ENCODE data around the gene LKAAEAR1.

Gene LKAAEAR1

DNA sequence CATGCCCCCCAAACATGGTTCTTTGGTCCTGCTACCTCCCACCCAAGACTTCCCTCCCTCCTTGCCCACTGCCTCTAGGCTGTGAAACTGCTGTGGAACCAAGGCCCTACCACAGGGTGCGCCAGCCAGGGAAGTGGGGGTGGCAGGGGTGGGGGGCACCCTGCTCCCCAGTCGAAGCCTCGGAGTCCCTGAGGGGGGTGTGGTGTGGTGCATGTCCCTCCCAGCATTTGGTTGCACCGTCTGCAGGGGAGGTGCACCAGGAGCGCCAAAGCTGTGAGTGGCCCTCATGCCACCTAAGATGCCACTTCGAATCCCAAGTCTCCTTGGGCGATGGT, 6.7 kb downstream of the LKAAEAR1 start:
- no peak for DNase-seq

DNA sequence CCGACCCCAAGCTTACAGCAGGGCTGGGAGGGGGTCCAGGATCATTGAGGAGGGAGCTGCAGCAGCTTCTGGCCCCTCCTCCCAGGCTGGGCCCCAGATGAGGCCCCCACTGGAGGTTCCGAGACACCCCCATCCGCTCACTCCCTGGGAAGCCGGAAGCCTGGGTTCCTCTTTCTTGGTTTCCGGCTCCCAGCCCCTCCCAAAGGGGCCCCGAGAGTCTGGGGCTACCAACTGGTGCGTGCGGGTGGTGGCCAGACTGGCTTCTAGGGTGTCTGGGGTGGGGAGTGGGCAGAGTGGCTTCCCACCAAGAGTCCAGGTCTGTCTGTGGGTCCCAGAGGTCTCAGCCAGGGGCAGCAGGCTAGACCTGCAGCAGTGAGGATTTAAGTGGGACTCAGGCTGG, 7.1 kb downstream of the LKAAEAR1 start:
- DNase-seq: no peak

DNA sequence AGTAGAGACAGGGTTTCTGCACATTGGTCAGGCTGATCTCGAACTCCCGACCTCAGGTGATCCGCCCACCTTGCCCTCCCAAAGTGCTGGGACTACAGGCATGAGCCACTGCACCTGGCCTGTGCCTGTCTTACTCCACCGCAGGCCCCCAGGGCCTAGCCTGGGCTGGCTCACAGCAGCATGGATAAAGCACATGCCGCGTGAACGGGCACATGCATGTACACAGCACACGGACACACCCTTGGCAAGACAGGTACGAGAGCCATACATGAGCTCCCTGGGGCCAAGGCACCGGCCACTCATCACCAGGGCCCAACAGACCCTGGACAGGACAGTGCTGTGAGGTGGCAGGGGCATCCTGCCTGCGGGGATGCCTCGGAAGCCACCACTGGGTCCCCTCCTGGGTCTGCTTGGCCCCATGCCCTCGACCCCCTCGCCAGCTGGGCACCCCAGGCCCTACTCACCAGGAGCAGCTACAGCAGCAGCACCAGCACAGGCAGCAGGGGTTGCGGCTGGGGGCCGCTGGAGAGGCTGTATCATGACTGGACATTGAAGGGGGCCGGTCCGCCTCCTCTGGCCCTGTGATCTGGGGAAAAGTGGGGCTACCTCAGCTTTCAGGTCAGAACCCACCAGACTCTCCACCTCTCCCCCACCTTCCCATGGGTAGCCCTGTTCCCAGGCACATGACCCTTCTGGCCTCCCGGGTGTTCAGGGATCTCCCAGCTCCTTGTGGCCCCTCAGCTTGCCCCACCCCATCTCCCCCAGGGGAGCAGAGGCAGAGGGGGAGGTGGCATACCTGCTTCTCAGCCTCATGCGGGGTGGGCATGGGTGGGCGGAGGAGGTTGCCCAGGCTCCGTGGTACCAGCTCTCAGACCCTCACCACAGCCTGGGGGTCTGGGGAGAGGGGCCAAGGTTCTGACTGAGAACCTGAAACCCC, 7.9 kb downstream of the LKAAEAR1 start:
- DNase-seq: no peak

DNA sequence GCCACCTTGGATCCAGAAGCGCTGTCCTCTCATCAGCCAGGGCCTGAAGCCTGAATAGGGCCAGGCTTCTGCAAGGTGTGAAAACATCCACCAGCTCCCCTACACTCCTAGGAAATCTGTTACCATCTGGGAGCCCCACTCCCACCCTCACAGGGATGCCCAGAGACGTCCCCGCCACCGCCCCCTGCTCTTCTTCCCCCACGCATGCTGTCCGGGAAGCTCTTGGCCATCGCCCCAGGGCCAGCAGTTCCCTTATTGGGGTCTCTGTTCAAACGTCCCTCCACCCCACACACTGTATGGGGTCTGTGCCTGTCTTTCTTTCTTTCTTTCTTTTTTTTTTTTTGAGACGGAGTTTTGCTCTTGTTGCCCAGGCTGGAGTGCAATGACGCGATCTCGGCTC, 8.6 kb downstream of the LKAAEAR1 start:
- DNase-seq: no peak

DNA sequence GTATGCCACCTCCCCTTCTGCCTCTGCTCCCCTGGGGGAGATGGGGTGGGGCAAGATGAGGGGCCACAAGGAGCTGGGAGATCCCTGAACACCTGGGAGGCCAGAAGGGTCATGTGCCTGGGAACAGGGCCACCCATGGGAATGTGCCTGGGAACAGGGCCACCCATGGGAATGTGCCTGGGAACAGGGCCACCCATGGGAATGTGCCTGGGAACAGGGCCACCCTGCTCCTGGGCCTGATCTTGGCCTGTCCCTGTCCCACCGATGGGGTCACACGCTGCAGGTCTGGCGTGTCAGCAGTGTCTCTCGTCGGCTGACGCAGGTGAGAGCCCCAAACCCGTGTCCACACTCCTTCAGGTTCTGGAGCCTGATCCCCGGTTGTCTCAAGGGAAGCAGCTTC, 9.2 kb downstream of the LKAAEAR1 start:
- no peak for DNase-seq

DNA sequence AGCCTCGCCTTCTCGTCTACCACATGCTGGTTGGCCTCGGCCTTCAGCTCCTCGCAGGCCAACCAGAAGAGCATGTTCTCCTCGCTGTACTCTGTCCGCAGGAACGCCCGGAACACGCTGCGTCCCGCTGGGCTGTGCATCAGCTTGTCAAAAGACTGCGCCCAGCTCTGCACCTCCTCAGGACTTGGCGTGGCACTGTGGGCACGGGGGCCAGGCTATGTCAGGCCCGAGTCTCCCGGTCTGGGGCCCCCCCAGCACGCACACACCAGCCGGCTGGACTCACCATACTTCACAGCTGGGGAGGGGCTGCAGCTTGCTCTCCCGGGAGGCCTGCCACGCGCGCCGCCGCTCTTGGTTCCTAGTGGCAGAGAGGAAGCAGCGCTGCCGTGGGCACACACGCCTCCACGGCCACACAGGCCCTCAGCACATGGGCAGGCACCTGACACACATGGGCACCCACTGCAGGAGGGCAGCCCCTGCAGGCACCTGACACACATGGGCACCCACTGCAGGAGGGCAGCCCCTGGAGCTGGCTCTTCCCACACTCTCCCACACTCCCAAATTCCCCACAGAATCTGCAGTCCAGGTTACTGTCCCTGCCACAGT, 9.9 kb downstream of the LKAAEAR1 start:
- DNase-seq: no peak

DNA sequence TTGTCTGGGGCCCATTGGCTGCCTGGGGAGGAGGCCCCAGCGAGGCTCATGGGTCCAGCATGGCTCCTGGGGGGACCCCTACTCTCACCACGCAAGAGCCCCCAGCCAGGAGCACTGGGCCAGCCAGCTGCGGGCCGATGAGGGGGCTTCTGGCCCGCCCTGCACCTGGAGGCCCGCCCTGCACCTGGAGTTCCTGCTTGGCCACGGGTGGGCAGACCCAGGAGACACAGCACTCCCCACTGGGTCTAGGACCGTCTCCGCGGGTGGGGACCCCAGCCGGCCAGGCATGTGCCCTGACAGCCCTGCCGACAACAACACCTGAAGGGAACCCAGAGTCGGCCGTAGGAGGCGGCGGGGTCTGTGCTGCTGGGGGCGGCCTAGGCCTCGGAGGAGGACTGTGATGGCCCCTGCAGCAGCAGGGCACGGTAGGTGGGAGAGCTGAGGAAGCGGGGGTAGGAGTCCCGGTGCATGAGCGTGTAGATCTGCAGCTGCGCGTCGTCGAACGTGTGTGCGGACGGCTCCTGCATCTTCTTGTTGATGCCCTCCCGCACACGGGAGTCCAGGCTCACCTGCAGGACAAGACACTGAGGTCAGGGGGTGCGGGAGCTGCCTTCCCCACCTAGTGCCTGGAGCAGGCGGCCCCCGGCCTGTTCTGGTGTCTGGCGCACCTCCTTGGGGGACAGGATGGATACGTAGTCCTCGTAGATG, 10.6 kb downstream of the LKAAEAR1 start:
- DNase-seq: no peak

DNA sequence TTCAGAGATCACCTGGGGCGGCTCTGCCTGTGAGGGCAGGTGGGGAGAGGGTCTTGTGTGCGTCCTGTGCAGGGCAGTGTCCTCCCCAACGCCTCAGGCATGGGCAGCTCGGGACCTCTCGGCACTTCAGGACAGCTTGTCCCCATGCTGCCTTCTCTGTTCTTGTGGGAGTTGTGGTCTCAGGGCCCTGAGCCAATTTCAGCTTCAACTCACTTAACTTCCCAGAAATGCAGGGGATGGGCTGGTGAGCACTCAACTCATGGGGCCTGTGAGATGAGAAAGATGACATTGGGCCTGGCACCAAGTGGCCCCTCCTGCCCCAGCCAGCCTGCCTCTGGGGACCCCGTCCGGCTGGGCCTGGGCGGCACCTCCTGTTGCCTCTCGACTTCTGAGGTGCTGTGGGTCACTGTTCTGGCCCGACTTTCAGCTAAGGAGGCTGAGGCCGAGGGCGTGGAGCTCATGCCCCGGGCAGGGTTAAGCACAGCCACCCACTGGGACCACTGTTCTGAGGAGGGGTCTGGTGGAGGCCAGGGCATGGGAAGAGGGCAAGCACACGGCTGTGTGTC, 11.6 kb downstream of the LKAAEAR1 start:
- no peak for DNase-seq

DNA sequence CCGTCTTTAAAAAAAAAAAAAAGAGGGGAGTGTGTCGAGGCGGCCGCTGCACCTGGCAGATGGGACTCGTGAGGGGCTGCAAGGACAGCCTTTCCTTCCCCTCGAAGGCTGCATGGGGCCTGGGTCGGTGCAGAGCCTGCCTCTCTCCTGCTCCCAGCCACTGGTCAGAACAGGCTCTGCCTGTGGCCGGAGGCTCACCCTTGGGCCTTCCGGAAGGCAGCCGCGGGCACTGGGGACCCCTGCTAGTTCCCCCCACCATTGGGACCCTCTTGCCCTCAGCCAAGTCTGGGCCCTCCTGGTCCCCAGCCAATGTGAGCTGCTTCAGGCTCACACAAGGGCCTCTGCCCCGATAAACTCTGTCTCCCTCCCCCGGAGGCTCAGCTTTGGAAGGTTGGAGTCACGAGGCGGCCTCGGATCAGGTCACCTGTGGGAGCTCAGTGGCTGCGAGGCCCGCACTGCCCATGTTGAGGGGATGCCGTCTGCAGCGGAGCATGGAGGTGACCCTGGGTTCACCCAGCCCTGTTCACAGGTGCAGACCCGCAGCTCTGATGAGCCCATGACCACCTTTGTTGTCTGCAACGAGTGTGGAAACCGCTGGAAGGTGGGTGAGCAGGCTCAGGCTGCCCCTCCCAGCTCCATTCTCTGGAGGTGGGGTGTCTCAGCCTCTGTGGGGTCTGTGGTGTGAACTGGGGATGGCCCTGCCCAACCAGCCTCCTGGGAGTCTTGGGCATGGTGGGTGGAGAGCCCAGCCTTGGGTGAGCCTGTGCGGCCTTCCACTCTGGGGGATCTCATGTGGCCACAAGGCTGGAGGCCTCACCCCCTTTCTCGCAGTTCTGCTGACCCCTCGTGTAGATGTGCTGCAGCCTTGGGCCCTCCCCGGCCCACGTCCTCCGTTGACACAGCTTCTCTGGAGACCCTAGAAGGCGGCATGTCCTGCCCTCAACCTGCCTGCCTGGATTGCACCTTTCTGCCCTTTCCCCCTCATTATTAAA, 12.6 kb downstream of the LKAAEAR1 start:
- no peak for DNase-seq

DNA sequence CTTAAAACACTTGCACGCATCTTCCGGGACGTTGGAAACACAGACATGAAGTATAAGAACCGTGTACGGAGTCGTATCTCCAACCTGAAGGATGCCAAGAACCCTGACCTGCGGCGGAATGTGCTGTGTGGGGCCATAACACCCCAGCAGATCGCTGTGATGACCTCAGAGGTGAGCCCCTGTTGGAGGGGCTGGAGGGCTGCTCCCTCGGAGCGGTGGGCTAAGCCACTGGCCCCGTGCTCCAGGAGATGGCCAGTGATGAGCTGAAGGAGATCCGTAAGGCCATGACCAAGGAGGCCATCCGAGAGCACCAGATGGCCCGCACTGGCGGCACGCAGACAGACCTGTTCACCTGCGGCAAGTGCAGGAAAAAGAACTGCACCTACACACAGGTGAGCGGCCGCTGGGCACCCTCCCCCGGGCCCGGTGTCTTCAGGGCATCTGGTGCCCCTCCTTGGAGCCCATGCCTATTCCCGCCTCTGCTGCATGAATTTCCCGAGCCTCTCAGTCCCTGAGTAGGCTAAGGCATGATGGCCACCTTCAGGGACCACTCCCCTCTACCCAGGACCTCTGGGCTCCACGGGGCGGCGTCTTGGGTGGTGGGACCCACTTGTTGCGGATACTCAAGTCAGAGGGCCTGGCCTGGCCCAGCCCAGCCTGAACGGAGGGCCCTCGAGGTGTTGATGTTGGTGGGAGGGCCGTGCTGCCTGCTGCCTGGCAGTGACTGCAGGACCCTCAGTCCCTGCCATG, 13.8 kb downstream of the LKAAEAR1 start:
- DNase-seq: no peak

DNA sequence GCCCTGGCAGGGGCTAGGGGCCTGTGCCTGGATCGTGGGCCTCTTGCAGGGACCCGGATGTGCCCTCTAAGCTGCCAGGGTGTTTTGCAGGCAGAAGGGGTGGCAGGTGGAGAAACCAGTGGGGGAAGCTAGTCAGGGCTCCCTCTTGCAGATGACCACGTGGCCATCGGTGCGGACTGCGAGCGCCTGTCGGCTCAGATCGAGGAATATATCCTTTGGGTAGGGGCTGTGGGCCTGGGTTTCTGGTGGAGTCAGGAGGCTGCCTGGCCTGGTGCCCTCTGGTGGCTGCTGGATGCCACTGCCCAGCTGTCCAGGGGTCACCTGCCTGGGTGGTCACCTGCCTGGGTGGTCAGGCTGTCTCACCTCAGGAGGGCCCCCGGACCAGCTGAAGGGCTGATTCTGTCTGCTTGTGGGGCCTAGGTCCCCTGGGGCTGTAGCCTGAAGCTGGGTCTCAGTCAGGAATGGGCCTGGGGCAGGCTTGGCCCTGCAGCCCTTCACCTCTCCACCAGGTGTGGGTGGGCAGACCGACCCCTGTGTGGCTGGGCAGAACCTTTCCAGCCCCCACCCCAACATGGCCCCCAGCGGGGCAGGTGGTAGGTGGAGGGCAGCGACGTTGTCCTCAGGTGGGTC, 14.5 kb downstream of the LKAAEAR1 start:
- no peak for DNase-seq

DNA sequence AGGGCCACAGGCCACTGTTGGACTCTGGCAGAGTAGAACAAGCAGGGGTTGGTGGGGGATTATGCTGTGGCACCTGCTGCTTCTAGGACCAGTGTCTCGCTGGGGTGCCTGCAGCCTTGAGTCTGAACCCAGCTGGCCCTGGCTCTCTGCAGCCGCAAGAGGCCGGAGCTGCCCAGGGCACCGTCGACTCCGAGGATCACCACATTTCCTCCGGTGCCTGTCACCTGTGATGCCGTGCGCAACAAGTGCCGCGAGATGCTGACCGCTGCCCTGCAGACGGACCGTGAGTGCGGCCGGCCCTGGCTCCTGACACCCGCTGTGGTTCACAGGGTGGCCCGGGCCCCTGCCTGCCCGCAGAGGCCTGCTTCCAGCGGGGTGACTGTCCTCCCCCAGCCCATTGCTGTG, 15.0 kb downstream of the LKAAEAR1 start:
- DNase-seq: no peak

DNA sequence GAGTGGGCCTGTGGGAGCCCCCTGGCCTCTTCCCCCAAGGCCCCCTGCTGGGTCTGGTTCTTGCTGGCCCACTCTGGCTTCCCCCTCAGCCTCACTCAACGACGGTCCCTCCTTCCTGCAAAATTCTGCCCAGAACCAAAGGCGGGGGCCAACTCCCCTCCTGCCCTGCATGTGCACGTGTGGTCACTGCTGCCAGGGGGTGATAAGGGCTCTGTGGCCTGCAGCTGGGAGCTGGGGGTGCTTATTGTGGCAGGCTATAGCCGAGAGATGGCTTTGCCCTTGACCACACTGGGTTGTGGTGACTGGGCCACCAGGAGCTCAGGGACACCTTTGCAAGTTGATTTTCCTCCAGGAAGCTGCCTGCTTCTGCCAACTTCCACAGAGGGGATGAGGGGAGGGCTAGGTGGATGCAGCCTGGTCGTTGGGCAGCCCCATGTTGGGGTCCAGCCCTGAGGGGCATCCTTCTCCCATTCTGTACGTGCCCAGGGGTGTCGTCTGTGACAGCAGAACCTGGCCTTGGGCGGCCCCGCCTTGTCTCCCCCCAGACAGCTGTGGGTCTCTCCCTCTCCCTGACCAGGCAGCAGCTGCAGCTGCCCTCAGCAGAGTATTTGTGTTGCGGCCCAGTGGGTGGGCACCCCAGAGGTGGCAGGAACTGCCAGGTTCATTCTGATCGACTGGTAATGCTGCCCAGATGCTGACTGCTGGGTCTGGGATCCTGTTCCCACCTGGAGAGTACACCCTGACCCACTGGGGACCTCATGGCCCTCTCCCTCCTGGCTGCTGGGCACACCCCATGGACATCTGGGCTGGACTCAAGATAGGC, 15.6 kb downstream of the LKAAEAR1 start:
- no peak for DNase-seq

DNA sequence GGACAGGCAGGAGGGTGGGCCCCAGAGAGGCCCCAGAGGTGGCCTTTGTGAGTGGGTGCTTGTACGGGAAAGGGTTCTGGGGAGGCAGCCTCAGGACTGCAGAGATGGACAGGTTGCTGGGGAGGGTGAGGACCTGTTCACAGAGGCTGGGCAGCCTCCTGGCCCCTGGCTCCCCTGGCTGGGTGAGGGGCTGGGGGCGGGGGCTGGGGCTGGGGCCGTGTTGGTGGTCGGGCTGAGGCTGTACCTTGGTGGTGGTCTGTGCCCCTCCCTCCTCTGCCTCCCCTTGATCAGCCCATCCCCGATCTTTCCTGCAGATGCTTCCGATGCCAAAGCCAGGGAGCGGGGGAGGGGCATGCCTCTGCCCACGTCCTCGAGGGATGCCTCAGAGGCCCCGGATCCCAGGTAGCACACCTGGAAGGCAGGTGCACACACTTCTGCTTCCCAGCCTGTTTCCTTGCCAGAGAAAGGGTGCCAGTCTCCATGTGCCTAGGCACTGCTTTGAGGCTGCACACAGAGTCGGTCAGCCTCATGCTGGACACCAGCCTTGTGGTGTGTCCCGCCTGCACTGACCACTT, 16.4 kb downstream of the LKAAEAR1 start:
- no peak for DNase-seq

DNA sequence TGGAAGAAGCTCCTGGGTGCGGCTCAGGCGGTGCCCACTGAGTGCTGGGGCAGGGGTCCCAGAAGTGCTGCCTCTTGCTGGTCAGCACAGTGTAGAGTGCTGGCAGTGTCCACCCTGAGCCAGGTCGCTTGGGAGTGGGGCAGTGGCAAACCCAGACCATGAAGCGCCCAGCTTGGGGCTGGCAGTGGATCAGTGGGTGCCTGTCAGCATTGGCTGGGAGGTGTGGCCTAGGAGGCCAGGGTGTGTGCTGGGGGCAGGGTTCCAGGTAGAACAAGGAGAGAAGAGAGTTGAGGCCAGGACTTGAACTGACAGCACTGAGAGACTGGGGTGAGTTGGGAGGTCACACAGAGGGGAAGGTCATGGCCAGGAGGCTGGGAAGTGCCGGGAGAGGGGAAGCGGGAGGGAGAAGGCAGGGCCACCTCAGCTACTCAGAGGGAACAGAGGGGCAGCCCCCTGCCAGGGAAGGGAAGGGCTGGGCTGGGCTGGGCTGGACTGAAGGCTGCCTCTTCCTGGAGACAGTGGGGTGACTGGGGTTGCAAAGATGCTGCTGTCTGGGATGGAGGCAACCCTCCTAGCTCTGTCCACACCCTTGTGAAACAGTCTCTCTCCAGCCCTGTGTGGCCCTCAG, 17.1 kb downstream of the LKAAEAR1 start:
- DNase-seq: no peak

DNA sequence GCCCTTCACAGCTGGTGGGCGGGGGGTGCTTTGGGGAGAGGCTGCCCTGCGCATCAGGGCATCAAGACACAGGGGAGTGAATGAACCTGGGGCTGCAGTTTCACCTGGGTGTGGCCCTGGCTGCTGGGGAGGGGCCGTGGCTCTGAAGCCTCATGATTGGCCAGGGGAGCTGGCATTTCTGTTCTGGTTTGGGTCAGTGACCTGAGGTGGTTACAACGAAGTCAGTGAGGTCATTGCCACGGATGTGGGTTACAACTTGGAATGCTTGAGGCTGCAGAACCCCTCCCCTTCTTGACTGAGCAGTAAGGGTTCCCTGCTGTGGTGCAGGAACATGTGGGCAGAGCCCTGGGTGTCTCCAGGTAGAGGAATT, 18.2 kb downstream of the LKAAEAR1 start:
- DNase-seq: no peak

DNA sequence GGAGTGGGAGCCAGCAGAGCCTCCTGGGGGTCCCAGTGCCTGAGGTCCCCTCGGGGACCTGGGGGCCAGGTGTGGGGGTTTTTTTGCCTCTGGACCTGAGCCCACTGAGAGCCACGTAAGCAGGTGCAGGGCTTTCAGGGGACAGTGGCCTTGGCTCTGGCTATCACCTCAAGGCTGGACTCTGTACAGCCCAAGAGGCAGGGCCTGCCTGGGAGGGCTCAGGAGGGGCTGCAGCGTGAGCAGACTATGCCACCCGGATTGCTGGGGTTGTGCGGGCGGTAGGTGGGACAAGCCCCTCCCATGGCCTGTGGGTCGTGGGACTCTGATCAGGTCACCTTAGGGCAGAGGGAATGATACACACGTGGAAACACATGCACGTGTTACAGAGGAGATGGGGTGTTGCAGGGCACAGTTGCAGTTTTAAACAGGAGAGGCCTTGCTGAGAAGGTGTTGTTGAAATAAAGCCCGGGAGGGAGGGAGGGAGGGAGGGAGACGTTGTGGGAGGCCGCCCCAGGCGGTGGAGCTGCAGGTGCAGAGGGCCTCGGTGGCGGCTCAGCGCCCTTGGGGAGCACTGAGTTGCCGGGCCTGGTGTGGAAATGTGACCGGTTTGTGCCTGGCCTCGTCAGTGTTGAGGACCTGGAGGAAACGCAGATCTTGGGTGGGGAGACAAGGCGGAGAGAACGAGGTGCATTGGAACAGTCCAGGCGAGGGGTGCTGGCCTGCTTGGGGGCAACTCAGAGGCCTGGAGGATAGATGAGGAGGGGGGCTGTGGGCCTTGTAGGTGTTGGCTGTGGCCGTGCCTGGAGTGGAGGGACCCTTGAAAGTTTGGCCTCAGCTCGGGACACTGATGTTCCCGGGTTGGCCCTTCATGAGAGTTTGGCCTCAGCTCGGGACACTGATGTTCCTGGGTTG, 18.9 kb downstream of the LKAAEAR1 start:
- no peak for DNase-seq

DNA sequence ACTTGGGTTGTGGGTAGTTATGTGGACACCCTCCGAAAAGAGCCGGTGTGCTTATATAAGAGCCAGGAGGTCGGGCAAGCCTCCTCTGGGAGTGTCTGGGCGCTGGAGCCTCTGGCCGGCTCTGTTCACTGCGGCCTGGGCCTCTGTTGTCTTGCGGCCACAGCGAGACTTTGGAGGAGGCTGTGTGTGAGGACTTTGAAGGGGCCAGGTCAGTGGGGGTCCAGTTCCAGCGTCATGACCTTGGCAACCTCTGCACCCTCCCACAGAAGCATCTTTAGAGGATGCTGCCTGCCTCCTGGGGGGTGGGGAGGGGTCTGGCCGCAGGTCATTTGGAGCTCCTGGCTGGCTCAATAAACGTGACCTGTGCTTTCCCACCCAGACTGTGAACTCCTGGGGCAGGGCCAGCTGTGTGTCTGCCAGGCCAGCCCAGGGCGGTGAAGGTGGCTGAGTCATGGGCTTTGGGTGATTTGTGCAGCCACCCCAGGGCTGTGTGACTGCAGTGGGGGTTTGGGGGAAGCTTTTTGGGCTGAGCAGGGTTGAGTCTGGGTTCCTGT, 20.0 kb downstream of the LKAAEAR1 start:
- DNase-seq: no peak

Measured in amniotic stem cell (primary cell).